ENCODE data around the gene ARFRP1.

DNA sequence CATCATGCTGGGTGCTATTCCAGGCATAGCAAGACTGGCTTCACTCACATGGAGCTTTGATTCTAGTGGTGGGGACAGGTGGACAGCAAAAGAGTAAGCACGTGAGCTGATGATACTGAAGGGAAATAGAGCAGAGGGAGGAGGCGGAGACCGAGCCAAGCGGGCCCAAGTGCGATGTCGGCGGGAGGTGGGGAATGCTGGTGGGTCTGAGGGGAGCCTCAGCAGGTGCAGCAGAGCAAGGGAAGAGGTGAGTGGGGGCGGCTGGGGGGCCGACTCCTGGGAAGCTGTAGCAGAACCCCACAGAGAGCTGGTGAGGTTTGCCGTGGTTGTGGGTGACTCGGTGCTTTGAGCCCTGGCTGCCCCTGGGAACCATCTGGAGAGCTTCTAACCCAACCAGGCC lies 39.4 kb downstream of the ARFRP1 start:
- TF ChIP-seq, protein P1, sequence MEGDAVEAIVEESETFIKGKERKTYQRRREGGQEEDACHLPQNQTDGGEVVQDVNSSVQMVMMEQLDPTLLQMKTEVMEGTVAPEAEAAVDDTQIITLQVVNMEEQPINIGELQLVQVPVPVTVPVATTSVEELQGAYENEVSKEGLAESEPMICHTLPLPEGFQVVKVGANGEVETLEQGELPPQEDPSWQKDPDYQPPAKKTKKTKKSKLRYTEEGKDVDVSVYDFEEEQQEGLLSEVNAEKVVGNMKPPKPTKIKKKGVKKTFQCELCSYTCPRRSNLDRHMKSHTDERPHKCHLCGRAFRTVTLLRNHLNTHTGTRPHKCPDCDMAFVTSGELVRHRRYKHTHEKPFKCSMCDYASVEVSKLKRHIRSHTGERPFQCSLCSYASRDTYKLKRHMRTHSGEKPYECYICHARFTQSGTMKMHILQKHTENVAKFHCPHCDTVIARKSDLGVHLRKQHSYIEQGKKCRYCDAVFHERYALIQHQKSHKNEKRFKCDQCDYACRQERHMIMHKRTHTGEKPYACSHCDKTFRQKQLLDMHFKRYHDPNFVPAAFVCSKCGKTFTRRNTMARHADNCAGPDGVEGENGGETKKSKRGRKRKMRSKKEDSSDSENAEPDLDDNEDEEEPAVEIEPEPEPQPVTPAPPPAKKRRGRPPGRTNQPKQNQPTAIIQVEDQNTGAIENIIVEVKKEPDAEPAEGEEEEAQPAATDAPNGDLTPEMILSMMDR (IDR thresholded peaks at IDR 0.05), result no peak
- no peak for TF ChIP-seq ZFX (IDR thresholded peaks at IDR 0.05; ENCODE audit: borderline replicate concordance)
